ENCODE measurements around the gene ZNF784. TPM values are rescaled to one million over a fixed set of nuclear protein-coding genes. Genes with fewer than 3 reads are reported as not detected.

ZNF784 gene
- total and polyA plus RNA-seq, 9 donors: 5.3 to 9.8 (median 8.5) TPM

DNA sequence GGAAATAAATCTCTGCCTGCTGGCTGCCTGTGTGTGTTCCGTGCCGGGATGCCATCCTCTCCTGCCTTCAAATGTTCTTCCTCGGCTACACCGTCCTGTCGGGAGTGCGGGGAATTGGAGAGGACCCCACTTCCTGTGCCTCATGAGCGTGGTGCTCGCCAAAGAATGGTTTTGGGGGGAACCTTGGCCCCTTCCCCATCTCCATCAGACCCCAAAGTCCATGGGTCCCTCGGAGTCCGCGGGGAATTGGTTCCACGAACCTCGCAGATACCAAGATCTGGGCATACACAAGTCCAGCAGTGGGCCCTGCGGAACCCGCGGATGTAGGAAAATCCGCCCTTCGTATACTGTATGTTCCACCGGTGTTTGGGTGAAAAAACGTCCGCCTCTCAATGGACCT lies 21.3 kb downstream of the ZNF784 start:
- Histone ChIP-seq H3K27me3 (ENCODE audit: control insufficient read depth, insufficient read depth, low read length) (no peaks in the 10 kb centered on the region), H3K9me3 (replicated peaks; ENCODE audit: control insufficient read depth, low read depth, low read length) (no peaks in the 10 kb centered on the region), H3K4me1 (ENCODE audit: control insufficient read depth, insufficient read depth, low read length) (peaks cover 22% of the 10 kb centered on the region), H3K4me3 (ENCODE audit: low read length) (no peak overlapping the region), H3K27ac (ENCODE audit: low read length) (no peak overlapping the region), H3K36me3 (ENCODE audit: control insufficient read depth, insufficient read depth, low read length) (peaks cover 15% of the 10 kb centered on the region)
- no peak for DNase-seq
- WGBS (ENCODE audit: insufficient coverage): 92% methylated on average over 13 of the region's 21 CpGs

DNA sequence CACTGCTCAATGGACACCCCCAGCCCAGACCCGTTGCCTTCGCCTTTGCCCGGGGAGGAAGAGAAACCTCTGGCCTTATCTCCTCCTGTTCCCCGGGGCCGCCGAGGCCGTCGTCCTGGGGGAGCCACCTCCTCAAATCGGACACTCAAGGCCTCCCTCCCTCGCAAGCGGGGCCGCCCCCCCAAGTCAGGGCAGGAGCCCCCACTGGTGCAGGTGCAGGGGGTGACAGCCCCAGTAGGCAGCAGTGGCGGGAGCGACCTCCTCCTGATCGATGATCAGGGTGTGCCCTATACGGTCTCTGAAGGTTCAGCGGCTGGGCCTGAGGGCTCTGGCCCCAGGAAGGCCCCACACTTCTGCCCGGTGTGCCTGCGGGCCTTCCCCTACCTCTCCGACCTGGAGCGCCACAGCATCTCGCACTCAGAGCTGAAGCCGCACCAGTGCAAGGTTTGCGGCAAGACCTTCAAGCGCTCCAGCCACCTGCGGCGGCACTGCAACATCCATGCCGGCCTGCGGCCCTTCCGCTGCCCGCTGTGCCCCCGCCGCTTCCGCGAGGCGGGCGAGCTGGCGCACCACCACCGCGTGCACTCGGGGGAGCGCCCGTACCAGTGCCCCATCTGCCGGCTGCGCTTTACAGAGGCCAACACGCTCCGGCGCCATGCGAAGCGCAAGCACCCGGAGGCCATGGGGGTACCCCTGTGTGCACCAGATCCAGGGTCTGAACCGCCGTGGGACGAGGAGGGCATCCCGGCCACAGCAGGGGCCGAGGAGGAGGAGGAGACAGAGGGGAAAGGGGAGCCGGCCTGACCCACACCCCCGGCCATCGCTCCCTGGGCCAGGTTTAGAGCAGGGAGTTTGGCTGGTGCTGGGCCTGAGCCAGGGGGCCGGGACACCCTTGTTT lies 22.0 kb downstream of the ZNF784 start:
- 89% methylated on average over 57 of the region's 60 CpGs for WGBS (ENCODE audit: insufficient coverage)
- Histone ChIP-seq H3K4me3 (ENCODE audit: low read length) (no peak overlapping the region), H3K4me1 (ENCODE audit: control insufficient read depth, insufficient read depth, low read length) (peaks cover 22% of the 10 kb centered on the region), H3K27ac (ENCODE audit: low read length) (no peak overlapping the region), H3K36me3 (ENCODE audit: control insufficient read depth, insufficient read depth, low read length) (peaks cover 21% of the 10 kb centered on the region), H3K27me3 (ENCODE audit: control insufficient read depth, insufficient read depth, low read length) (no peaks in the 10 kb centered on the region), H3K9me3 (replicated peaks; ENCODE audit: control insufficient read depth, low read depth, low read length) (no peaks in the 10 kb centered on the region)
- no peak for DNase-seq

DNA sequence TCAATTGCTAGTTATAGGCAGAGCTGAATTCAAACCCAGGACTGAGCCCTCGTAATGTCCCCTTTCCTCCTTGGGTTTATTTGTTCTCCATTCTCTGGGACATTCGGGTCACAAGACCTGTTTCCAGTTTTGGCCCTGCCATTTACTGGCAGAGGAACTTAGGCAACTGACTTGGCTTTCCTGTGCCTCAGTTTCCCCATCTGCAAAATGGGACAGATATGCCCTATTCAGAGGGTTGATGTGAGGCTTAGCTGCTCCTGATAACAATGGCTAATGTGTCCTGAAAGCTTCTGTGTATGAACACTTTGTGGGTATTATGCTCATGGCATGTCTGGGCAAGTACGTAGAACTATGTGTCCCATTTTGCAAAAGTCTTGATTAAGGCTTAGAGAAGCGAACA lies 23.3 kb downstream of the ZNF784 start:
- no peak for DNase-seq
- H3K27me3 ChIP-seq (ENCODE audit: control insufficient read depth, insufficient read depth, low read length): no peaks in the 10 kb centered on the region
- no peaks in the 10 kb centered on the region for H3K9me3 ChIP-seq (replicated peaks; ENCODE audit: control insufficient read depth, low read depth, low read length)
- peak overlapping the region; percentile 88 for H3K27ac ChIP-seq (ENCODE audit: low read length)
- WGBS (ENCODE audit: insufficient coverage): 89% methylated on average over 4 of the region's 4 CpGs
- H3K4me1 ChIP-seq (ENCODE audit: control insufficient read depth, insufficient read depth, low read length): peaks cover 13% of the 10 kb centered on the region
- H3K4me3 ChIP-seq (ENCODE audit: low read length): peak overlapping the region; percentile 57
- peaks cover 26% of the 10 kb centered on the region for H3K36me3 ChIP-seq (ENCODE audit: control insufficient read depth, insufficient read depth, low read length)

DNA sequence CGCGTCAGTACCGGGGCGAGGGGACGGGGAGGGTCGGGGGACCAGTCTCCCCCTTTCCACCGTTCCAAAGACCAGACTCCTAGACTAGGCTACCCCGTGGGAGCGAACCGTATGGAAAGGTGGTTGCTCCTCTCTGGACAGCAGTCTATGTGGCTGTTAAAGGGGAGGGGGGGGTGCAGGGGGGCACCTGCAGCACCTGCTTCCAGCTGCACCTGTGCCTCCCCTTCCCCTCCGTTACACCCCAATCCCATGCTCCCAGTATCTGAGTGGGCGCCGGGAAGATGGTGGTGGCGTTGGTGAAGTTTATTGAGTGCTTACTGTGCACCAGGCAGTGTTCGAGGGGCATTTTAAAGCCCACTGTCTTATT lies 23.7 kb downstream of the ZNF784 start:
- H3K4me1 ChIP-seq (ENCODE audit: control insufficient read depth, insufficient read depth, low read length): peaks cover 13% of the 10 kb centered on the region

DNA sequence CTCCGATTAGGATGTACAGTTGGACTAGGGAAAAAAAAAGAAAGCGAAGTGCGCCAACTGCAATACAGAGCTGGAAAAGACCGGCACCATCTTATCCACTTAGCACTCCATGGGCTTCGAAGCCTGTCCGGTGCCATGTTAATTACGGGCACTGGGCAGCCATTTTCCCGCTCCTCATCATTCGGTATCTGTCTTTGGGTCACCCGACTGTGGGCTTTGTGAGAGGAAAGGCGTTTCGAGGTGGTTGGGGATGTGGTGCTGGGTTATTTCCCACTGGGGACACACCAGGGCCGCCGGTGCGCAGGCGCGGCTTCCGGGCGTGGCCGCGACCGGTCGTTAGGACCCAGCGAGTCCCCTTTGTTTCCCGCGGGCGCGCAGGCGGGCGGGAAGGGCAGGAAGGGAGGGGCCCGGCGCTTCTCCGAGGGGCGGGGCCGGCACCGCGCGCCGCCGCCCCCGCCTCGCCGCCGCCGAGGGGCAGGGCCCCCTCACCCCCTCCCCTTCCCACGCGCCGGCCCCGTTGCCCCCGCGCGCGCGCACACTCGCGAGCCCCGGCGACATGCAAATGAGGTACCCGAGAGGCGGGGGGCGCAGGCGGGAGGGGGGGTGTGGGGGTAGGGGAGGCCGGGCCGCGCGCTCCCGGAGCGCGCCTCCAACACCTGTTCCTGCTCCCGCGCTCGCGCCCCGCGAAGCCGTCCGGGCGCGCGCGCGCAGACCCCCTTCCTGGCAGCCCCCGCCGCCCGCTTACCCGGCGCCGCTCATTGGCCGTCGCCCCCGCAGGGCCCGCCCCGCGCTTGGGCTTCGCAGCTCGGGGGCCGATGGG lies 24.3 kb downstream of the ZNF784 start, which contains the start of gene ZNF524:
ZNF524 (plus strand) TSS at position 447 of the 820 bp plus-strand sequence. CDS start 1,825 bp downstream, outside the sequence.
- no peaks in the 10 kb centered on the region for H3K27me3 ChIP-seq (ENCODE audit: control insufficient read depth, insufficient read depth, low read length)
- H3K36me3 ChIP-seq (ENCODE audit: control insufficient read depth, insufficient read depth, low read length): peaks cover 33% of the 10 kb centered on the region
- WGBS (ENCODE audit: insufficient coverage): 0% methylated on average over 58 of the region's 97 CpGs
- no peaks in the 10 kb centered on the region for H3K9me3 ChIP-seq (replicated peaks; ENCODE audit: control insufficient read depth, low read depth, low read length)
- peak within 1 kb of the TSS; percentile 100 for H3K27ac ChIP-seq (ENCODE audit: low read length)
- peaks cover 15% of the 10 kb centered on the region for H3K4me1 ChIP-seq (ENCODE audit: control insufficient read depth, insufficient read depth, low read length)
- H3K4me3 ChIP-seq (ENCODE audit: low read length): peak within 1 kb of the TSS; percentile 92
- peak; percentile 97 for DNase-seq

More for the DNA sequence above, 23.7 kb downstream of the ZNF784 start:
- H3K27ac ChIP-seq (ENCODE audit: low read length): peak overlapping the region; percentile 88
- DNase-seq: no peak
- peak overlapping the region; percentile 57 for H3K4me3 ChIP-seq (ENCODE audit: low read length)
- no CpG with 5 or more reads among the region's 15 CpGs for WGBS (ENCODE audit: insufficient coverage)
- H3K27me3 ChIP-seq (ENCODE audit: control insufficient read depth, insufficient read depth, low read length): no peaks in the 10 kb centered on the region
- H3K36me3 ChIP-seq (ENCODE audit: control insufficient read depth, insufficient read depth, low read length): peaks cover 30% of the 10 kb centered on the region
- no peaks in the 10 kb centered on the region for H3K9me3 ChIP-seq (replicated peaks; ENCODE audit: control insufficient read depth, low read depth, low read length)

DNA sequence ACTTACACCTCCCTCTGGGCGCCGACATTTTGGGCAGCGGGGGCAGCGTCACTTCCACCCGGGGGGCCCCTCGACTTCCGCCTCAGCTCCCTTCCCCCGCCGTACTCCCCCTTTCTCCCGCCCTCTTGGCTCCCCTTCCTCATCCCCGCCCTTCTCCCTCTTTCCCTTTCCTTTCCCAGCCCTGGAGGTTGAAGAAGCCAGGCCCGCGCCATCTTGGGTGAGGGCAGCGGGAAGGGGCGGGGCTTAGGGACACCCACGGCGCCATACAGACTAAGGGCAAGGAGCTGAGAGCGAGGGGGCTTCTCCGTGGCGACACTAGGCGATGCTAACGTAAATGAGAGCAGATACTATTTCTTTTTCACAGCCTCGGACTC lies 24.9 kb downstream of the ZNF784 start, which contains the start of gene FIZ1:
FIZ1 (minus strand) TSS at position 50 of the 374 bp plus-strand sequence. CDS start 1,652 bp downstream, outside the sequence.
- Histone ChIP-seq H3K36me3 (ENCODE audit: control insufficient read depth, insufficient read depth, low read length) (peaks cover 38% of the 10 kb centered on the region), H3K9me3 (replicated peaks; ENCODE audit: control insufficient read depth, low read depth, low read length) (no peaks in the 10 kb centered on the region), H3K27me3 (ENCODE audit: control insufficient read depth, insufficient read depth, low read length) (no peaks in the 10 kb centered on the region), H3K4me3 (ENCODE audit: low read length) (peak within 1 kb of the TSS; percentile 92), H3K27ac (ENCODE audit: low read length) (peak within 1 kb of the TSS; percentile 100), H3K4me1 (ENCODE audit: control insufficient read depth, insufficient read depth, low read length) (peaks cover 11% of the 10 kb centered on the region)
- WGBS (ENCODE audit: insufficient coverage): 0% methylated on average over 21 of the region's 23 CpGs
- DNase-seq: peak; percentile 100

DNA sequence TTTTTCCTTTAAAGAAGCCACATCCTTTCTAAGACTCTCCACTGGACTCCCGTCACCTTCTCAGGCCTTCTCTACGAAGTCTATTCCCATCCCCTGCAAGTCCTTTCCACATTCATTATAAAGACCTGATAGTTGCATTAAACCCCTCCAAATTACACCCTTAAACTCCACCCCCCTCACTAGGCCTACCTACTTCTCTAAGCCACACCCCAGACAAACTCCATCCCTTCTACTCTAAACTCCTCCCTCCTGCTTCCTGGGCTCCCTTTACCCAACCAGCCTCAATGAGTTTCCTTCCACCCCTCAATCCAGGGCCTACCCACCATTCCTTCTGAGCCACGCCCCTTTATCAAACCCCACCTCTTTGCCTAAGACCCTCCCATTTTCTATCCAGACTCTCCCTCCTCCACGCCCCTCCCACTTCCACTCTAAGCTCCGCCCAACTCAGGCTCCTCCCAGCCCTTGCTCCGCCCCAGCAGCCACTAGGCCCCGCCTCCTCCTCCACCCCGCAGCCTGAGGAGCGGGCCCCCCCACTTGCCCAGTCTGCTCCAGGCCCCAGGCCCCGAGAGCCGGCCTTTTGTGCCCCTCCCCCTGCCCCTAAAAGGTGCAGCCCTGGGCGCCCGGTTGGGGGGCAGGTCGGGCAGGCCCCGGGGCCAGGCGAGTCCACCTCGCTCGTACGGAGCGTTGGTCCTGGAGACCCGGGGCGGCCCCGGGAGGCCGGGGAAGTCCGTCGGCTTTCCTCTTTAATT lies 25.5 kb downstream of the ZNF784 start:
- Histone ChIP-seq H3K36me3 (ENCODE audit: control insufficient read depth, insufficient read depth, low read length) (peaks cover 41% of the 10 kb centered on the region), H3K27me3 (ENCODE audit: control insufficient read depth, insufficient read depth, low read length) (no peaks in the 10 kb centered on the region), H3K27ac (ENCODE audit: low read length) (peak overlapping the region; percentile 100), H3K4me3 (ENCODE audit: low read length) (peak overlapping the region; percentile 92), H3K9me3 (replicated peaks; ENCODE audit: control insufficient read depth, low read depth, low read length) (no peaks in the 10 kb centered on the region), H3K4me1 (ENCODE audit: control insufficient read depth, insufficient read depth, low read length) (peaks cover 9% of the 10 kb centered on the region)
- 6% methylated on average over 22 of the region's 26 CpGs for WGBS (ENCODE audit: insufficient coverage)
- DNase-seq: peak; percentile 95

DNA sequence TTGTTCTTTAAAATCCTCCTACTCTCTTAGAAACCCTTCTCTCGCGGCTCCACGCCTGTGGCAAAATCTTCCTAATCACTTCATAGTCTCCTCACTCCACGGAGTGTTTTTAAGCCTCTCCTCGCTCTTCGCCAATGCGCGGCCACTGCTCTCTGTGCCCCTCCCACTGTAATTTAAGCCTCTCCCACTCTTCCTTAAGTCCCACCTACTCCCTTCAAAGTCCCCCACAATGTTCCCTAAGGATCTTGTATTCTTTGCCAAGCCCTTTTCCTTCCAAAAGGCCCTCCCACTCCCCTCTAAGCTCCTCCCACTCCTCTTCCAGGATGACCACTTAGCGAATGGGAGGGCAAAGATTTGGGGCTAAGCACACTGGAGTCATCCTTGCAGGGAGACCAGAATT lies 26.3 kb downstream of the ZNF784 start:
- H3K4me3 ChIP-seq (ENCODE audit: low read length): no peak overlapping the region
- peaks cover 9% of the 10 kb centered on the region for H3K4me1 ChIP-seq (ENCODE audit: control insufficient read depth, insufficient read depth, low read length)
- H3K27me3 ChIP-seq (ENCODE audit: control insufficient read depth, insufficient read depth, low read length): no peaks in the 10 kb centered on the region
- WGBS (ENCODE audit: insufficient coverage): 82% methylated on average over 8 of the region's 9 CpGs
- H3K27ac ChIP-seq (ENCODE audit: low read length): no peak overlapping the region
- peaks cover 47% of the 10 kb centered on the region for H3K36me3 ChIP-seq (ENCODE audit: control insufficient read depth, insufficient read depth, low read length)
- no peak for DNase-seq
- no peaks in the 10 kb centered on the region for H3K9me3 ChIP-seq (replicated peaks; ENCODE audit: control insufficient read depth, low read depth, low read length)

DNA sequence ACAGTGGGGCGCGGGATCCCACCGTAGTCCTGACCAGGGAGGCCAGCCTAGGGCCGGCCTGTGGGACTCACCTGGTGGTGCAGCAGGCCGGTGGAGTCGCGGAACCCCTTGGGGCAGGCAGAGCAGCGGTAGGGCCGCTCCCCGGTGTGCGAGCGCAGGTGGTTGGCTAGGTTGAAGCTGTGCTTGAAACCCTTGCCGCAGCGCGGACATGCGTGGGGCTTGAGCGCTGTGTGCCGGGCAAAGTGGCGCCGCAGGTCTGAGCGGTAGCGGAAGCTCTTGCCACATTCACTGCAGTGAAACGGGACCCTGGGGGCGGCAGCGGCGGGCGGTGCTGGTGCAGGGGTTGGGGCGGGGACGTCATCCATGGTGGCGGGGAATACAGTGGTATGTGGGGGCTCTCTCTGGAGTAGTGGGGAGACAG lies 26.9 kb downstream of the ZNF784 start:
- H3K4me3 ChIP-seq (ENCODE audit: low read length): no peak overlapping the region
- peaks cover 9% of the 10 kb centered on the region for H3K4me1 ChIP-seq (ENCODE audit: control insufficient read depth, insufficient read depth, low read length)
- no peaks in the 10 kb centered on the region for H3K9me3 ChIP-seq (replicated peaks; ENCODE audit: control insufficient read depth, low read depth, low read length)
- H3K27me3 ChIP-seq (ENCODE audit: control insufficient read depth, insufficient read depth, low read length): no peaks in the 10 kb centered on the region
- no peak overlapping the region for H3K27ac ChIP-seq (ENCODE audit: low read length)
- peaks cover 44% of the 10 kb centered on the region for H3K36me3 ChIP-seq (ENCODE audit: control insufficient read depth, insufficient read depth, low read length)
- 96% methylated on average over 22 of the region's 30 CpGs for WGBS (ENCODE audit: insufficient coverage)
- no peak for DNase-seq

All from muscle of leg (tissue), 11 donors.